ENCODE measurements around the gene AGBL5.

Gene AGBL5

DNA sequence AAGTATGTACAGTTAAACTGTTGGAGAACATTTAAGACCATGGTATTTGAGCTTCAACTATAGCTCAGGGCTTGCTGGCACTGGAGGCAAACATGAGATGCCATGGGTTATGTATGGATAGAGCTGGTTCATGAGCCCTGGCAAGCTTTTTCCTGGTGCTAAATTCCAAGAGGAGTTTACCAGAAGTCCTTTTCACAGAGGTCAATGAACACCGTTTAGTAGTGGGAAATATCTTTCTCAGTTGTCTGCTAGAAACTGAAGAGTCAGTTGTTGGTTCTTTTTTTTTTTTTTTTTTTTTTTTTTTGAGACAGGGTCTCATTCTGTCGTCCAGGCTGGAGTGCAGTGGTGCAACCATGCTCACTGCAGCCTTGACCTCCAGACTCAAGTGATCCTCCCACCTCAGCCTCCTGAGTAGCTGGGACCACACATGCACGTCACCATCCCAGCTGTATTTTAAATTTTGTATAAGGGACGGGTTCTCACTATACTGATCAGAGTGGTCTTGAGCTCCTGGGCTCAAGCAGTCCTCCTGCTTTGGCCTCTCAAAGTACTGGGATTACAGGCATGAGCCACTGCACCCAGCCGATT, 36.4 kb downstream of the AGBL5 start:
- Histone ChIP-seq H3K9ac (ENCODE audit: low read length) (no peak overlapping the region), H3K4me3 (ENCODE audit: low read length) (no peak overlapping the region), H3K9me3 (ENCODE audit: control insufficient read depth, low read length) (no peaks in the 10 kb centered on the region), H3K4me1 (ENCODE audit: control insufficient read depth, insufficient read depth, low read length) (peaks cover 14% of the 10 kb centered on the region), H3K27me3 (replicated peaks; ENCODE audit: control insufficient read depth, insufficient read depth, low read length) (no peaks in the 10 kb centered on the region), H3K36me3 (ENCODE audit: control insufficient read depth, insufficient read depth, low read length, severe bottlenecking) (no peaks in the 10 kb centered on the region)
- no peak for DNase-seq (ENCODE audit: low read depth)

DNA sequence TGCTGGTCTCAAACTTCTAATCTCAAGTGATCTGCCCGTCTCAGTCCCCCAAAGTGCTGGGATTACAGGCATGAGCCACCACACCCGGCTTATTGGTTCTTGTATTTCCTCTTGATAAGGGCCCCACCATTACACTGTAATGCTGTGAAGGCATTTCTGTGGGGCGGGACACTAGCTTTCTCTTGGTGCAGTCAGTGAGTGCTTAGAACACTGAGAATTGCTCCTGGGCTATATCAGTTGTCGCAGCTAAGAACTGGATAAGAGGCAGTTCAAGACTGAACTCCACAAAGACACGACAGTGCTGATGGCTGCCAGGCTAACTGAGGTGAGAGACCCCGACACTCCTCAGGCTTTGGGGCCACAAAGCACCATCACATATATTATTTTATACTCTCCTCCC, 37.2 kb downstream of the AGBL5 start:
- Histone ChIP-seq H3K27me3 (replicated peaks; ENCODE audit: control insufficient read depth, insufficient read depth, low read length) (no peaks in the 10 kb centered on the region), H3K9me3 (ENCODE audit: control insufficient read depth, low read length) (no peaks in the 10 kb centered on the region), H3K9ac (ENCODE audit: low read length) (no peak overlapping the region), H3K36me3 (ENCODE audit: control insufficient read depth, insufficient read depth, low read length, severe bottlenecking) (no peaks in the 10 kb centered on the region), H3K4me1 (ENCODE audit: control insufficient read depth, insufficient read depth, low read length) (peaks cover 14% of the 10 kb centered on the region), H3K4me3 (ENCODE audit: low read length) (no peak overlapping the region)
- no peak for DNase-seq (ENCODE audit: low read depth)

- no peak for DNase-seq (ENCODE audit: low read depth)
- Histone ChIP-seq H3K27me3 (replicated peaks; ENCODE audit: control insufficient read depth, insufficient read depth, low read length) (no peaks in the 10 kb centered on the region), H3K9me3 (ENCODE audit: control insufficient read depth, low read length) (no peaks in the 10 kb centered on the region), H3K4me3 (ENCODE audit: low read length) (no peak overlapping the region), H3K9ac (ENCODE audit: low read length) (no peak overlapping the region), H3K4me1 (ENCODE audit: control insufficient read depth, insufficient read depth, low read length) (peaks cover 14% of the 10 kb centered on the region), H3K36me3 (ENCODE audit: control insufficient read depth, insufficient read depth, low read length, severe bottlenecking) (no peaks in the 10 kb centered on the region)
Observed at GRCh38 chr2:27089111-27089954, 37.9 kb downstream of the AGBL5 start.

DNA sequence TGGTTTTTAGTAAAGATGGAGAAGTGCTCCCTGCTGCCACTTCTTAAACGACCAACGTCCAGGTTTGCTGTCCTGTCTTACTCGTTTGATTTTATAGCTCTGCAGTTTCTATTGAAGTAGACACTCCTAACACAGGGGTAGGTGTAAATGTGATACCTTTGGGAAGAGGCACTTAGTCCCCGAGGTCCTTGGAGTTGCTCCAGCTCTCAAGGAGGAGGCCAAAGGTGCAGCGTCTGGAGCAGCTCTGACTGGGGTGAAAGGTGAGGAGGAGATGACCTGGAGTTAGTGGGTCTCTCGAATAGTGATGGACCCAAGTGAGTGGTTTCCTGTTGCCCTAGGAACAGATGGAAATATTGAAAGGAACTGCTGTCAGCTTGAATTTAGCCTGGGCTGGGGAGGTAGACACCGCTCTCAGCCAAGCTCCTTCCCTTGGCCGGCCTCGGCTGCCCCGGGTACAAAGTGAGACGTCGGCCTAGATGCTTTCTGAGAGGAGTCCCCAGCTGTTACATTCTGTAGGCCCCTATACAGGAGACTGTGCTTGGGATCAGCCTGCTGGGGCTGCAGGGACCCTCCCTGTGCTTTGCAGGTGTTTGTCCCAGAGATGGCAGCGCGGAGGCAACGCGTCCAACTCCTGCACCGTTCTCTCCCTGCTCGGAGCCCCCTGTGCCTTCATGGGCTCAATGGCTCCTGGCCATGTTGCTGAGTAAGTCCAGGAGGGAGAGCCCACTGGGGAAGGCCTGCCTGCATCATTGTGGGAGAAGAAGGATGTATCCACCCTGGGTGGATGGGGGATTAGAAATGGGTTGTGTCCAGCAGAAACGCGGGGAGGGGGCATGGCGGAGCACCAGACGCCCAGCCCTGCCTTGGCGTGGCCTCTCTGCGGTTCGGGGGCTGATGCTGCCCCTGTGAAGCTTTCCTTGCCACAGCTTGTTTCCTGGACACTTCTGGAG, 40.6 kb downstream of the AGBL5 start:
- DNase-seq (ENCODE audit: low read depth), result no peak
- no peaks in the 10 kb centered on the region for H3K9me3 ChIP-seq (ENCODE audit: control insufficient read depth, low read length)
- H3K4me3 ChIP-seq (ENCODE audit: low read length), result no peak overlapping the region
- no peak overlapping the region for H3K9ac ChIP-seq (ENCODE audit: low read length)
- H3K36me3 ChIP-seq (ENCODE audit: control insufficient read depth, insufficient read depth, low read length, severe bottlenecking), result no peaks in the 10 kb centered on the region
- peaks cover 17% of the 10 kb centered on the region for H3K4me1 ChIP-seq (ENCODE audit: control insufficient read depth, insufficient read depth, low read length)
- no peaks in the 10 kb centered on the region for H3K27me3 ChIP-seq (replicated peaks; ENCODE audit: control insufficient read depth, insufficient read depth, low read length)

- no peaks in the 10 kb centered on the region for H3K9me3 ChIP-seq (ENCODE audit: control insufficient read depth, low read length)
Observed at GRCh38 chr2:27092696-27093429, 41.4 kb downstream of the AGBL5 start.

GRCh38 chr2:27093430-27094352, 42.2 kb downstream of the AGBL5 start:
- no peaks in the 10 kb centered on the region for H3K27me3 ChIP-seq (replicated peaks; ENCODE audit: control insufficient read depth, insufficient read depth, low read length)
- DNase-seq (ENCODE audit: low read depth), result no peak

More at GRCh38 chr2:27092696-27093429, 41.4 kb downstream of the AGBL5 start:
- no peaks in the 10 kb centered on the region for H3K27me3 ChIP-seq (replicated peaks; ENCODE audit: control insufficient read depth, insufficient read depth, low read length)
- no peak for DNase-seq (ENCODE audit: low read depth)
- H3K9ac ChIP-seq (ENCODE audit: low read length), result no peak overlapping the region
- no peaks in the 10 kb centered on the region for H3K36me3 ChIP-seq (ENCODE audit: control insufficient read depth, insufficient read depth, low read length, severe bottlenecking)
- H3K4me1 ChIP-seq (ENCODE audit: control insufficient read depth, insufficient read depth, low read length), result peaks cover 16% of the 10 kb centered on the region
- no peak overlapping the region for H3K4me3 ChIP-seq (ENCODE audit: low read length)

GRCh38 chr2:27094353-27094984, 43.0 kb downstream of the AGBL5 start:
- Histone ChIP-seq H3K9me3 (ENCODE audit: control insufficient read depth, low read length) (no peaks in the 10 kb centered on the region), H3K36me3 (ENCODE audit: control insufficient read depth, insufficient read depth, low read length, severe bottlenecking) (no peaks in the 10 kb centered on the region), H3K9ac (ENCODE audit: low read length) (no peak overlapping the region), H3K27me3 (replicated peaks; ENCODE audit: control insufficient read depth, insufficient read depth, low read length) (no peaks in the 10 kb centered on the region), H3K4me3 (ENCODE audit: low read length) (no peak overlapping the region), H3K4me1 (ENCODE audit: control insufficient read depth, insufficient read depth, low read length) (peaks cover 16% of the 10 kb centered on the region)
- no peak for DNase-seq (ENCODE audit: low read depth)

More at GRCh38 chr2:27093430-27094352, 42.2 kb downstream of the AGBL5 start:
- H3K36me3 ChIP-seq (ENCODE audit: control insufficient read depth, insufficient read depth, low read length, severe bottlenecking), result no peaks in the 10 kb centered on the region
- peaks cover 16% of the 10 kb centered on the region for H3K4me1 ChIP-seq (ENCODE audit: control insufficient read depth, insufficient read depth, low read length)
- H3K9me3 ChIP-seq (ENCODE audit: control insufficient read depth, low read length), result no peaks in the 10 kb centered on the region
- no peak overlapping the region for H3K9ac ChIP-seq (ENCODE audit: low read length)
- no peak overlapping the region for H3K4me3 ChIP-seq (ENCODE audit: low read length)

DNA sequence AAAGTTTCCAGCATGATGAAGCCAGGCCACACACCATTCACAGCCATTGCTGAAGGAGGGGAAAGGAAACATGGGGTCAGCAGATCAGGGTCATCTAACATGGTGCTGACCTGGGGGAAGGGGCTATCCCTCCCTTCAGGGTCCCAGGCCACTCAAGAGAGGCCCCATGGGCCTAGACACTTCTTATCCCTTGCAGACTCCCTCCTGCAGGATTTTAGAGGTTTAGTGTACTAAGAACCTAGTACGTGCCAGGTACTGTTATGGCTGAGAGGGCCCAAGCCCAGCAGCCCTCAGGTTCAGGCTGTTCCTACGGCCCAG, 43.9 kb downstream of the AGBL5 start:
- no peak for DNase-seq (ENCODE audit: low read depth)
- Histone ChIP-seq H3K4me1 (ENCODE audit: control insufficient read depth, insufficient read depth, low read length) (peaks cover 16% of the 10 kb centered on the region), H3K36me3 (ENCODE audit: control insufficient read depth, insufficient read depth, low read length, severe bottlenecking) (no peaks in the 10 kb centered on the region), H3K27me3 (replicated peaks; ENCODE audit: control insufficient read depth, insufficient read depth, low read length) (no peaks in the 10 kb centered on the region), H3K9ac (ENCODE audit: low read length) (no peak overlapping the region), H3K4me3 (ENCODE audit: low read length) (no peak overlapping the region), H3K9me3 (ENCODE audit: control insufficient read depth, low read length) (no peaks in the 10 kb centered on the region)

- no peaks in the 10 kb centered on the region for H3K9me3 ChIP-seq (ENCODE audit: control insufficient read depth, low read length)
- H3K9ac ChIP-seq (ENCODE audit: low read length), result peak overlapping the region; percentile 68
- no peaks in the 10 kb centered on the region for H3K36me3 ChIP-seq (ENCODE audit: control insufficient read depth, insufficient read depth, low read length, severe bottlenecking)
- peaks cover 16% of the 10 kb centered on the region for H3K4me1 ChIP-seq (ENCODE audit: control insufficient read depth, insufficient read depth, low read length)
- DNase-seq (ENCODE audit: low read depth), result peak; percentile 77
- no peaks in the 10 kb centered on the region for H3K27me3 ChIP-seq (replicated peaks; ENCODE audit: control insufficient read depth, insufficient read depth, low read length)
- peak overlapping the region; percentile 68 for H3K4me3 ChIP-seq (ENCODE audit: low read length)
Observed at GRCh38 chr2:27095745-27096651, 44.5 kb downstream of the AGBL5 start.
